Uterine smooth muscle cell (primary cell): ENCODE data around the gene COX4I1. TPM values are rescaled to one million over a fixed set of nuclear protein-coding genes. Genes with fewer than 3 reads are reported as not detected.

ENCODE experiments used
- total RNA-seq: library from RNA; depleted of rRNA; stranded (reverse); fragments of >200 nt; gene quantifications from 2 replicates; pipeline ENCODE4 v1.2.3, GENCODE V29; 2014

Gene COX4I1
- total RNA-seq: 364 and 508 TPM in 2 replicates

DNA sequence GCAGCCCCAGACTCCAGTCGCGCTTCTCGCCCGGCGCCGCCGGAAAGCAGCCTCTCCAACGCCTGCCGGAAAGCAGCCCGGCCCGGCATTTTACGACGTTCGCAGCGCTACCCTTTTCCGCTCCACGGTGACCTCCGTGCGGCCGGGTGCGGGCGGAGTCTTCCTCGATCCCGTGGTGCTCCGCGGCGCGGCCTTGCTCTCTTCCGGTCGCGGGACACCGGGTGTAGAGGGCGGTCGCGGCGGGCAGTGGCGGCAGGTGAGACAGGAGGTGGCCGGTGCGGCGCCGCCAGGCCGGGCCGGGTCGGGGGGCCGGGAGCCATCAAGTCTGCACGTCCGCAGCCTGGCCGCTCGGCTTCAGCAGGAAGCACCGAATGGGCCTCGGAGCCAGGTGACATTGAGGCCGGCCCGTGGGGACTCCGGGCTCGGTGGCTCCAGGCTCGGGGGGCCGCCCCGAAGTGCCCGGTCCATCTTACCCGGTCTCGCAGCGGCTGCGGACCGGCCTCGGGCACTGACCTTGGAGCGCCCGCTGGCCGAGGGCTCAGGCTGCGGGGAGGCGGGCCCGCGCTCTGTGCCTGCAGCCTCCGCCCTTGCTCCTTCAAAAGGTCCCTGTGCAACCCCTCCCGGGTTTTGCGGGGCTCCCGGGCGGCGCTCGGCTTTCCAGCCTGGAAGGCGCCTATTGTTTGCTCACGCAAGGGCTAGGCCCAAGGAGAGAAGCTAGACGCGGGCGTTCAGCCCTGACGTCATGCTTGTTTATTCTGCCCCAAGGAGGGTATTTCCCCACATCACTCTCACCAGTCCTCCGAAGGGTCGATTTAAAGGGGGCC, at the start of gene COX4I1, which contains the start of gene EMC8:
Gene COX4I1 (plus strand): TSS at position 199 of the 824 bp plus-strand sequence. CDS start 1,511 bp downstream, outside the sequence.
Gene EMC8 (minus strand): TSS at position 48 of the 824 bp plus-strand sequence. CDS start 249 bp downstream, outside the sequence.

DNA sequence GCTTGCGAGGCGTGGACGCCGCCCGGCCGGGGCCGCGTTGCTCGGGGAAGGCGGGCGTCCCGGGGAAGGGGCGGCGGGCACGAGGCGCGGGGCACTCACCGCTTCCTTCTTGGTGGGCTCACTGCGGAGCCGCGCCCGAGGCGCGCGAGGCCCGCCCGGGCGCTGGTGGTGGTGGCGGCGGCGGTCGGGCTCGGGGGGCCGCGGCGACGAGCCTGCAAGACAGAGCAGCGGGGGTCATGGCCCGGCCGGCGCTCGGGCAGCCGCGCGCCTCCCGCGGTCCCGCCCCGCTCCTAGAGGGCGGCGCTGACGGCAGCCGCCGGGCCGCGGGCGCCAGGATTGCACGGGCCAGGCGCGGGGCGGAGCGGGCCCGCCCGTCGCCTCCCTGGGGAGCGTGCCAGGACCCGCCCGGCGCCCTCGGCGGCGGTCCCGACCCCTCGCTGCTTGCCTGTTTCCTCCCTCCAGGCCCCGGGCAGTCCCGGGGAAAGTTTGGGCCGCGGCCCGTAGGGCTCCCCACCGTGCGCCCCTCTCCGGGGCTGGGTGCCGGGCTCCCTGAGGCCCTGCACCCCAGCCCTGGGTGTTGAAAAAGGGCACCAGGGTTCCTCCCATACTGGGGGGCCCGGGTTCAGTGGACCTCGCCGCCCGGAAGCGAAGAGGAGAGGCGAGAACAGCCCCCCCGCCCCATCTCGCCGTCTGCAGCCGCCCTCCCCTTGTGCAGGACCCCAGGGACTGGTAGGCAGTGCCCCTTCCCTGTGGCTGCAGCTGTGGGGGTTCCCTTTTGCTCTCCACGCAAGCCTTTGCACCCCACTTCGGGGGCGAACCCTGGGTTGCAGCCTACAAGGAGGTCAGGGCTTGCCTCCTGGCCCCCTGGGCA, 48.4 kb upstream of the COX4I1 start, which contains the start of gene C16orf74:
Gene C16orf74 (minus strand): TSS at position 270 of the 871 bp plus-strand sequence. CDS start 15,879 bp downstream, outside the sequence.

Other genes starting within 250 kb of the COX4I1 start
- 32.6 and 33.3 TPM in 2 replicates for gene GSE1, start 186.4 kb upstream of the COX4I1 start, total RNA-seq
- gene GINS2, start 110.7 kb upstream of the COX4I1 start, total RNA-seq: 5.6 and 21.0 TPM in 2 replicates
- 18.6 and 26.5 TPM in 2 replicates for gene C16orf74, start 48.6 kb upstream of the COX4I1 start, total RNA-seq
- gene EMC8, start 151 bp upstream of the COX4I1 start, total RNA-seq: 24.2 and 31.2 TPM in 2 replicates
- not detected in 2 replicates for gene IRF8, start 99.5 kb downstream of the COX4I1 start, total RNA-seq